GM10266 (cell line): Measurements from ENCODE around the gene GLI3.

Experiments
- DNase-seq: peaks from one replicate; pipeline ENCODE4 v3.0.0; 2012; ENCODE audit errors: extremely low spot score
- TF ChIP-seq, protein P1 (sequence below): IDR thresholded peaks from 2 replicates; pipeline ENCODE4 v1.5.1; 2012; ENCODE audit warnings: mild to moderate bottlenecking, low read depth; ENCODE audit not compliant: control insufficient read depth, insufficient read depth; ENCODE audit errors: missing control alignments

GLI3 gene

GRCh38 chr7:42183547-42183946, 53.5 kb downstream of the GLI3 start:
- TF ChIP-seq, protein P1, sequence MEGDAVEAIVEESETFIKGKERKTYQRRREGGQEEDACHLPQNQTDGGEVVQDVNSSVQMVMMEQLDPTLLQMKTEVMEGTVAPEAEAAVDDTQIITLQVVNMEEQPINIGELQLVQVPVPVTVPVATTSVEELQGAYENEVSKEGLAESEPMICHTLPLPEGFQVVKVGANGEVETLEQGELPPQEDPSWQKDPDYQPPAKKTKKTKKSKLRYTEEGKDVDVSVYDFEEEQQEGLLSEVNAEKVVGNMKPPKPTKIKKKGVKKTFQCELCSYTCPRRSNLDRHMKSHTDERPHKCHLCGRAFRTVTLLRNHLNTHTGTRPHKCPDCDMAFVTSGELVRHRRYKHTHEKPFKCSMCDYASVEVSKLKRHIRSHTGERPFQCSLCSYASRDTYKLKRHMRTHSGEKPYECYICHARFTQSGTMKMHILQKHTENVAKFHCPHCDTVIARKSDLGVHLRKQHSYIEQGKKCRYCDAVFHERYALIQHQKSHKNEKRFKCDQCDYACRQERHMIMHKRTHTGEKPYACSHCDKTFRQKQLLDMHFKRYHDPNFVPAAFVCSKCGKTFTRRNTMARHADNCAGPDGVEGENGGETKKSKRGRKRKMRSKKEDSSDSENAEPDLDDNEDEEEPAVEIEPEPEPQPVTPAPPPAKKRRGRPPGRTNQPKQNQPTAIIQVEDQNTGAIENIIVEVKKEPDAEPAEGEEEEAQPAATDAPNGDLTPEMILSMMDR: no peak
- no peak for DNase-seq

DNA sequence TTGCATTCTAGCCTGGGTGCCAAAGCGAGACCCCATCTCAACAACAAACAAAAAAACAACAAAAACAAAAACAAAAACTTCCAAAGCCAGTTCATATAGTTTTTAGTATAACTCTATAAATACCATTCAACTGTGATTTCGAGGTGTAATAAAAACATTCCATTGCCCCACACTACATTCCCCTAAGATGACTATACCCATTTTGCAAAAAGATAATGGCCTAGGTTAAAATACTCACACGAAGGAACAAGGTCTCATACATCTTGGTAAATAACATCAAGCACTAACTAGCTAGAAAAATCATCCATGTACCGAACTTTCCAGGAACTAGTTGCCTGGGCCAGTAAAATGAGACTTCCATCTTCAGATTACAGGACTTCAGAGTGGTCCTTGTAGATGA, 55.4 kb downstream of the GLI3 start:
- DNase-seq: no peak
- TF ChIP-seq, protein P1: no peak

GRCh38 chr7:42180806-42181205, 56.2 kb downstream of the GLI3 start:
- no peak for DNase-seq
- TF ChIP-seq, protein P1: no peak

DNA sequence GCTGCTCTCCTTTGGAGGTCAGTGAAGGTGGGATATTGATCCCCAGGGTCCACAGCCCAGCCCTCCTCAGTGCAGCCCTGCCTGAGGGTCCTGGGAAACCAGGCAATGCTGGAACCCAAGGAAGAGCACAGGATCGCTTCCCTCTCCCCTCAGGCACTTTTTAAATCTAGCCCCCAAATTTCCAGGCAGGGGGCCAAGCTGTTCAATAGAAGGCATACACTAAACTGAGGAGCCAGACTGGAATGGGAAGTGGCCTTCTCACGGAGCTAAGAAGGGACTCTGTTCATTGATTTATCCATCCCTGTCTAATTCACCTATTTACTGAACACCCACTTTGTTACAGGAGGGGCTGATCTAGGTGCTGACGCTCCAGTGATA, 60.3 kb downstream of the GLI3 start:
- no peak for DNase-seq
- TF ChIP-seq, protein P1: no peak

DNA sequence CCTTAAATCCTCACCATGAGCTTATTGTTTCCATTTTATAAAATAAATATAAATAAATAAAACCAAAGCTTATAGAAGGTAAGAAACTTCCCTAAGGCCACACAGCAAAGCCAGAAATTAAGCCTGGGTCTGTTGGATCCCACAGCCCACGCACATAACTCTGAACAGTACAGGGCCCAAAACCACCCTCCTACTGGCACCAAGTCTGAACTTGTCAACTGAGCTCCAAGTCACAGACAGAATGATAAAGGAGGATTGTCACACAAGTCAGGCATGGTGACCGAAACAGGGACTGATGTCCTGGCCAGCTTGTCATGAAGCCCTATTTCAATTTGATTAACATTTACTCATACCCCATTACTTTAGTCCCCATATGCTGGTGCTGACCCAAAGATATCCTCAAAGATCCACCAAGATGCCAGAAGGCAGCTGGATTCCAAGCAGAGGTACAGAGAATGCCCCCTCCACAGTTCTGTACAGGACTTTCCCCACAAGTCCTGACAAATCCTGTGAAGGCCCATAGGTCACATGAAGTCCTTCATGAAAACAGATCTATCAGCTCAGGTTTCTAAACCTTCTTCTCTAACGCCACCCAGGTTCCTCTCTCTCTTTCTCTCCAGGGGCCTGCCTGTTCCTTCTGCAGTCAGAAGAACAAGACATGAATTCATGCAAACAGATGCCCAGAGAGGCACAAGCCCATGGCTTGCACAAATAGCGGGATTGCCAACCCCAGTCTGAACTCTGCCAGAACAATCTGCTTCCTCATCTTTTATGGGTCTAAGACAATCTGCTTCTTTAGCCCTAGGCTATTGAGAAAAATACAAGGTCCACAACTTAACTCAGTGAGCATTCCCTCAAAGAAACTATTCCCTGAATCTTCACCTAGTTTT, 60.9 kb downstream of the GLI3 start:
- no peak for DNase-seq
- TF ChIP-seq, protein P1: no peak

DNA sequence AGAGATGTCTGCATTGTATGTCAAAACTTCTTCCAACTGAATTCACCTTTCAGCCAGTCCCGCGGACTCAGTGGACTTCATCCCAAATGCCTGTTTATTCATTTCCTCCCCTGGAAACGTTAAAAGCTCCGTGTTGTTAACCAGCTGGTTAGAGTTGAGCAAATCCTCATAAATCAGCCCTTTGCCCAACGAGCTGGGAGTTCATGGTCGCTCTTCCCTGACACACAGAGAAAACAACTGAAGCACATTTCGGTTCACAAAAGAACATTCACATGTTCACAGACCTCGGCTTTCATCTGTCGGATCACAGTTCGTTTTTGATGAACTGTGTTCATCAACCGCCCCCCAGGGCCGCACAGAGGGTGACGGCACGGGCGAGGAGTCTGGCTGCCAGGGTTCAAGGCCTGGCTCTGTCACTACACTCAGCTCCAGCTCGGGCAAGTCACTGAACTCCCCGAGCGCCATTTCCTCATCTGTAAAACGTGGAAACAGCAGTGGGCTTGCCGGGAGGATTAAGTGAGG, 62.6 kb downstream of the GLI3 start:
- TF ChIP-seq, protein P1: no peak
- DNase-seq: no peak

DNA sequence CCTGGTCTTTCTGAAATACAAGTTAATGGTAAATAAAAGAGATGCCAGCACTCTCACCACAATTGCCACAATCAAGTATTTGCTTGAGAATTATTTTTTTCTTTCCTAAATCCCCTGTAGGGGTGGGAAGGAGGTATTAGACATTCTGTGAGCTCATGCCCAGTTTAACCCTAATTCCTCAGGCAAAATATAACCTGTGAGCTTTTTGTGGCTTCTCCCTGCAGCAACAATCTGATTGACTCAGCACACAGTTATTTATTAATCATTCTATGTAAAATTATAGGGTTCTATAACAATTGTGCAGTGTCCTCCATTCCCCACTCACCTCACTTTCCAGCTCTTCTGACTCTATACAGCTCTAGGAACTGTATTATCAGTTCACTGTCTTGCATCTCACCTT, 66.3 kb downstream of the GLI3 start:
- TF ChIP-seq, protein P1: no peak

More for the DNA sequence above, 66.3 kb downstream of the GLI3 start:
- DNase-seq: no peak
